T-helper 17 cell (primary cell): ENCODE results near the gene KDM3A. TPM values are rescaled to one million over a fixed set of nuclear protein-coding genes. Genes with fewer than 3 reads are reported as not detected.

Experiments
- ATAC-seq: fragments of 150-1000 bp; cut with Tn5 transposase; 2 replicates; pipeline ENCODE4 v1.10.0; 2021; ENCODE audit warnings: mild to moderate bottlenecking, moderate library complexity
- DNase-seq, 3 donors: peaks; one replicate each; pipeline versions ENCODE4 v3.0.0 to v3.0.0-alpha.2; 2020 to 2021
- H3K9me3 ChIP-seq: one replicate; pipeline ENCODE4 v1.7.0; 2013; ENCODE audit warnings: low read length, mild to moderate bottlenecking; ENCODE audit not compliant: control insufficient read depth, poor library complexity, severe bottlenecking
- H3K27ac Mint-ChIP-seq: one replicate; pipeline ENCODE4 v1.8.0; 2022; ENCODE audit warnings: mild to moderate bottlenecking, moderate library complexity, mixed read lengths
- H3K27me3 Mint-ChIP-seq: one replicate; pipeline ENCODE4 v1.8.0; 2022; ENCODE audit warnings: mixed read lengths
- H3K36me3 Mint-ChIP-seq: one replicate; pipeline ENCODE4 v1.8.0; 2022; ENCODE audit warnings: low read depth, mixed read lengths
- H3K4me1 Mint-ChIP-seq: one replicate; pipeline ENCODE4 v1.8.0; 2022; ENCODE audit warnings: mild to moderate bottlenecking, mixed read lengths
- H3K4me3 Mint-ChIP-seq: one replicate; pipeline ENCODE4 v1.8.0; 2022; ENCODE audit warnings: mild to moderate bottlenecking, moderate library complexity, mixed read lengths
- total RNA-seq, 4 donors: library from RNA in 2 of 4; stranded (reverse) in 2 of 4; gene quantifications; one replicate each; pipeline ENCODE4 v1.2.3 and lab custom pipeline; 2022 to 2026

Gene KDM3A
- 100 to 1,000 TPM; 156 to 161 TPM for total RNA-seq
- 221 to 245 reads per million in 2 donors for total RNA-seq (lab: John Stamatoyannopoulos, UW)

- Mint-ChIP-seq H3K27me3 (no peaks in the 10 kb centered on the region), H3K27ac (peak within 1 kb of the TSS; percentile 78), H3K36me3 (peaks cover 5% of the 10 kb centered on the region), H3K4me1 (peaks cover 35% of the 10 kb centered on the region), H3K4me3 (peak within 1 kb of the TSS; percentile 96)
- ATAC-seq (peak; percentile 83), DNase-seq (peak; percentile 95 to 98 (median 98))
- peaks cover 6% of the 10 kb centered on the region for H3K9me3 ChIP-seq
These were observed at the start of gene KDM3A for GRCh38 chr2:86440631-86441391. Gene KDM3A (plus strand): TSS chr2:86441371. CDS start chr2:86442048, 677 bp downstream.

- Mint-ChIP-seq H3K27me3 (peaks cover 25% of the 10 kb centered on the region), H3K36me3 (no peaks in the 10 kb centered on the region), H3K4me3 (no peak overlapping the region), H3K27ac (no peak overlapping the region), H3K4me1 (peaks cover 2% of the 10 kb centered on the region)
- ATAC-seq = no peak
- no peaks in the 10 kb centered on the region for H3K9me3 ChIP-seq
- DNase-seq = no peak
These were observed 48.2 kb upstream of the KDM3A start for GRCh38 chr2:86392873-86393518.

GRCh38 chr2:86393521-86394491 lies 47.4 kb upstream of the KDM3A start:
- Mint-ChIP-seq H3K4me3 (no peak overlapping the region), H3K27ac (no peak overlapping the region), H3K27me3 (peaks cover 27% of the 10 kb centered on the region), H3K36me3 (peaks cover 1% of the 10 kb centered on the region), H3K4me1 (peaks cover 2% of the 10 kb centered on the region)
- ATAC-seq = no peak
- no peak for DNase-seq
- no peaks in the 10 kb centered on the region for H3K9me3 ChIP-seq

GRCh38 chr2:86396291-86396785 lies 44.8 kb upstream of the KDM3A start:
- Mint-ChIP-seq H3K4me1 (peaks cover 2% of the 10 kb centered on the region), H3K4me3 (no peak overlapping the region), H3K27ac (no peak overlapping the region), H3K36me3 (peaks cover 5% of the 10 kb centered on the region), H3K27me3 (peaks cover 27% of the 10 kb centered on the region)
- DNase-seq (no peak), ATAC-seq (no peak)
- no peaks in the 10 kb centered on the region for H3K9me3 ChIP-seq

GRCh38 chr2:86397986-86398385 lies 43.2 kb upstream of the KDM3A start:
- H3K27ac Mint-ChIP-seq = no peak overlapping the region
- peaks cover 5% of the 10 kb centered on the region for H3K36me3 Mint-ChIP-seq
- DNase-seq (no peak), ATAC-seq (no peak)
- peaks cover 2% of the 10 kb centered on the region for H3K4me1 Mint-ChIP-seq
- H3K4me3 Mint-ChIP-seq = no peak overlapping the region
- H3K27me3 Mint-ChIP-seq = peaks cover 27% of the 10 kb centered on the region
- no peaks in the 10 kb centered on the region for H3K9me3 ChIP-seq

- Mint-ChIP-seq H3K27ac (no peak overlapping the region), H3K4me3 (no peak overlapping the region), H3K4me1 (peaks cover under 1% of the 10 kb centered on the region), H3K27me3 (peaks cover 27% of the 10 kb centered on the region), H3K36me3 (peaks cover 5% of the 10 kb centered on the region)
- DNase-seq (no peak), ATAC-seq (no peak)
- no peaks in the 10 kb centered on the region for H3K9me3 ChIP-seq
These were observed 42.4 kb upstream of the KDM3A start for GRCh38 chr2:86398500-86399474.

GRCh38 chr2:86400321-86400720 lies 40.9 kb upstream of the KDM3A start:
- ATAC-seq = no peak
- H3K27ac Mint-ChIP-seq = no peak overlapping the region
- no peaks in the 10 kb centered on the region for H3K9me3 ChIP-seq
- DNase-seq = no peak
- peaks cover 26% of the 10 kb centered on the region for H3K27me3 Mint-ChIP-seq
- H3K4me3 Mint-ChIP-seq = no peak overlapping the region
- peaks cover 5% of the 10 kb centered on the region for H3K36me3 Mint-ChIP-seq
- no peaks in the 10 kb centered on the region for H3K4me1 Mint-ChIP-seq

GRCh38 chr2:86410581-86410980 lies 30.6 kb upstream of the KDM3A start:
- Mint-ChIP-seq H3K4me3 (no peak overlapping the region), H3K27ac (no peak overlapping the region), H3K27me3 (peaks cover 31% of the 10 kb centered on the region), H3K36me3 (no peaks in the 10 kb centered on the region), H3K4me1 (peaks cover 9% of the 10 kb centered on the region)
- H3K9me3 ChIP-seq = no peaks in the 10 kb centered on the region
- DNase-seq = no peak
- no peak for ATAC-seq

GRCh38 chr2:86411396-86411795 lies 29.8 kb upstream of the KDM3A start:
- DNase-seq = no peak
- Mint-ChIP-seq H3K4me1 (peaks cover 9% of the 10 kb centered on the region), H3K27ac (no peak overlapping the region), H3K27me3 (peaks cover 31% of the 10 kb centered on the region), H3K36me3 (no peaks in the 10 kb centered on the region), H3K4me3 (no peak overlapping the region)
- H3K9me3 ChIP-seq = no peaks in the 10 kb centered on the region
- no peak for ATAC-seq

GRCh38 chr2:86412007-86412406 lies 29.2 kb upstream of the KDM3A start:
- H3K27ac Mint-ChIP-seq = no peak overlapping the region
- ATAC-seq (no peak), DNase-seq (no peak)
- no peaks in the 10 kb centered on the region for H3K36me3 Mint-ChIP-seq
- peaks cover 31% of the 10 kb centered on the region for H3K27me3 Mint-ChIP-seq
- H3K4me1 Mint-ChIP-seq = peaks cover 9% of the 10 kb centered on the region
- H3K4me3 Mint-ChIP-seq = no peak overlapping the region
- H3K9me3 ChIP-seq = no peaks in the 10 kb centered on the region

GRCh38 chr2:86413296-86414094 lies 27.7 kb upstream of the KDM3A start:
- H3K4me3 Mint-ChIP-seq = no peak overlapping the region
- H3K4me1 Mint-ChIP-seq = peaks cover 7% of the 10 kb centered on the region
- no peak overlapping the region for H3K27ac Mint-ChIP-seq
- H3K27me3 Mint-ChIP-seq = peaks cover 31% of the 10 kb centered on the region
- no peak for DNase-seq
- H3K36me3 Mint-ChIP-seq = no peaks in the 10 kb centered on the region
- H3K9me3 ChIP-seq = no peaks in the 10 kb centered on the region
- no peak for ATAC-seq
